Measurements from ENCODE around the gene MYO1H. TPM values are rescaled to one million over a fixed set of nuclear protein-coding genes. Genes with fewer than 3 reads are reported as not detected.

Gene MYO1H
- total RNA-seq, 2 experiments from 2014 or later, result not detected

DNA sequence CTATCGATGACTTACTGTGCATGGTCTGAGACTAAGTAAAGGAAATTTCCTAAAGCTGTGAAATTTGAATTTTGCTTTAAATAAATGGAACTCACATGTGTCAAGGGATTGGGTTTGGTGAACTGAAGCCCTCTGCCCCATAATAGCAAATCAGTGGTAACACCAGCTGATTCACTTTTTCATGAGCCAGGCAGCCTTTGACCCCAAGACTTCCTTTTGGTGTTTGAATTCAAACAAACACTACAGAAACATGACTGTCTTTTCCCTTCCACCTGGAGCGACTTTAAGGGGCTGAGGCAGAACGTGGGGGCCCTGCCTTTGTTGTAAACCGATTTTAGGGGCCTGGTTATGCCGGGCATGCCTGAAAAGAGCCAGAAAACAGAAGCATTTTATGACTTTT, 100.6 kb downstream of the MYO1H start:
- ChIA-PET POLR2A (no interaction called here), CTCF (interaction anchor here (1.0 kb wide), 1 partner anchor 20 kb away, joined by 4 read pairs; no protein-coding TSS in a partner anchor)
- peaks cover 20% of the 10 kb centered on the region for H3K36me3 Mint-ChIP-seq (ENCODE audit: low read depth)
- H3K27ac Mint-ChIP-seq, result no peak overlapping the region
- no peak for DNase-seq
- peaks cover 19% of the 10 kb centered on the region for H3K4me1 Mint-ChIP-seq
- H3K27me3 Mint-ChIP-seq, result no peaks in the 10 kb centered on the region
- no peaks in the 10 kb centered on the region for H3K9me3 Mint-ChIP-seq
- H3K4me3 Mint-ChIP-seq, result no peak overlapping the region

DNA sequence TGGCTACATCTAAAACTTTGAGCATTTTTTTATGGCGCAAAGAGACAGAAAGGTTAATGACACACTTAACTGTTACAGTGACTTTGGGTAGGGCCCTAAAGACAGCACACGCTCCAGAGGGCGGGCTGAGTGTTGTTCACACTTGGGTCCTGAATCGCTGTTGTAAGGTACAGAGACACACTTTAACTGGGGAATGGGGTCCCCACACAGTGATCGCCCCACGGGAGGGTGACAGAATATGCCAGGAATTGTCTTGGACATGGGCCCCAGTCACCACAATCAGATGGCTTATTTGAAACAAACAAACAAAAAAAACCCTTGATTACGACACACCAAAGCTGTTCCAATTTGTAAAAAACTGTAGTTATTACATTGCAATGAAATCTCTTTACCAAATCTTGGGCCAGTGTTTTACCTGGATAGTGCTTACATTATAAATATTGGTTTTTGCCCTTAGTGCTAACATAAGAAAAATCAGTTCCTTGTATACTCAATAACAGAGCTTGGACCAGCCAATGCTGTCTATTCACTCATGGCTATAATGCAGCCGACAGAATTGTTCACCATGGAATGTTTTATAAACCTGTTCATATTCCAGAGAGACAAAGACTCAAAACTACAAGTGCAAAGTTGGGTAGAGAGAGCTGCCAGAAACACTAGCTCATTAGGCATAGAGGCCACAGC, 101.1 kb downstream of the MYO1H start:
- no peak overlapping the region for H3K4me3 Mint-ChIP-seq
- H3K4me1 Mint-ChIP-seq, result peaks cover 19% of the 10 kb centered on the region
- no peaks in the 10 kb centered on the region for H3K9me3 Mint-ChIP-seq
- H3K36me3 Mint-ChIP-seq (ENCODE audit: low read depth), result peaks cover 24% of the 10 kb centered on the region
- no peak for DNase-seq
- POLR2A ChIA-PET, result interaction anchor here (1.6 kb wide), 1 partner anchor 21 kb away, joined by 3 read pairs; no protein-coding TSS in a partner anchor
- CTCF ChIA-PET, result interaction anchor here (0.6 to 3.0 kb wide), 3 partner anchors 14 to 72 kb away, joined by 3 to 13 read pairs (median 3); no protein-coding TSS in a partner anchor
- H3K27ac Mint-ChIP-seq, result no peak overlapping the region
- no peaks in the 10 kb centered on the region for H3K27me3 Mint-ChIP-seq

DNA sequence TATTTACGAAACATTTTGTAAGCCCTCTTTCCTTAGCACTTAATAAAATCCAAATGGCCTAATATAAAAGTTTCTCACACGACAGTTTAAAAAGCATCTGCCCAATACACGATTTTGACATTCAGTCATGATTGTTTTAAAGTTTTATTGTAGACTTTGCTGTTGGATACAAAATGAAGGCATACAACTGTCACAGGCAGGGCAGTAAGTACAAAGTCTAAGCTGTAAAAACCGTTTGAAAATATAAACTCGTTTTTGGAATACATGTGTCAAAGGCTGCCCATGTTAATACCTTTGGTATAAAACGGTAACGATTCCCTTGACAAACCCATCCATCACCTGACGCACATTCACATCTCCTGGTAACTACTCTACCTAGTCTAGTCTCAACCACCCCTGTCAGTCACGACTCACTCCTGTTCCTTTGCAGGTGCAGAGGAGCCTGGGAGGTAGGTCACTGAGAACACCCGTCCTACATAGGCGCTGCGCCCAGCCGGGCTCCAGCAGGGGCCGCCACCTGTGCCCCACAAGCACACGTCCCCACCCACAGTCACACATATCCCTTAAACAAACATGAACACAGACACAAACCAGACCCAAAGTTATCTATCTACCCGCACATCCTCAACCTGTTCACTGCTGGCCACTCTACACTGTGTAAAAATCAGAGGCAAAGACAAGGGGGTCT, 102.3 kb downstream of the MYO1H start:
- no peak overlapping the region for H3K4me3 Mint-ChIP-seq
- peaks cover 28% of the 10 kb centered on the region for H3K36me3 Mint-ChIP-seq (ENCODE audit: low read depth)
- H3K27ac Mint-ChIP-seq, result no peak overlapping the region
- H3K27me3 Mint-ChIP-seq, result no peaks in the 10 kb centered on the region
- peaks cover 19% of the 10 kb centered on the region for H3K4me1 Mint-ChIP-seq
- CTCF ChIA-PET, result interaction anchor here (1.4 to 3.0 kb wide), 3 partner anchors 13 to 22 kb away, joined by 3 to 13 read pairs (median 8); no protein-coding TSS in a partner anchor
- POLR2A ChIA-PET, result interaction anchor here (1.6 to 1.9 kb wide), 2 partner anchors 22 to 28 kb away, joined by 3 to 12 read pairs; partner anchors contain the start of genes KCTD10 and UBE3B
- H3K9me3 Mint-ChIP-seq, result no peaks in the 10 kb centered on the region
- DNase-seq, result no peak

DNA sequence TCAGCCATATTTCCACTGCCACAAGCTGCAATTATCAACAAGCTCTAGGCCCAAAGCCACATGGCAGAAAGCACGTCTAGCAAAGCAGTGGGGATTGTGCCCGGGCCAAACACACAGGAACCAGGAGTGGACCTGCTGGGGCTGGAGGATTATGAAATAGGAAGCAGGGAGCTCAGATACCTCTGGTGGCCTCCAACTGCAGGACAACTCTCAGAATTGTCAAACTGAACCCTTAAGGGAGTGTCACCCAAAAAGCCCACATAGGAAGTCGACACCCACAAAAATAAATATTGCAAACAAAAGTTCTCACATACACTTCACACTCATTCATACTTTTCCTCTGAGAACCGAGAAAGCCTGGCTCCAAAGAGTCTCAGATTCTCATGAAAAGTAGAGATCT, 103.3 kb downstream of the MYO1H start:
- Mint-ChIP-seq H3K27me3 (no peaks in the 10 kb centered on the region), H3K4me3 (no peak overlapping the region), H3K27ac (peak overlapping the region; percentile 61), H3K9me3 (no peaks in the 10 kb centered on the region), H3K4me1 (peaks cover 19% of the 10 kb centered on the region), H3K36me3 (ENCODE audit: low read depth) (peaks cover 33% of the 10 kb centered on the region)
- POLR2A ChIA-PET, result interaction anchor here (1.4 to 1.9 kb wide), 2 partner anchors 18 to 27 kb away, joined by 3 to 12 read pairs; partner anchors contain the start of genes KCTD10 and UBE3B
- CTCF ChIA-PET, result interaction anchor here (1.2 to 3.0 kb wide), 3 partner anchors 18 to 23 kb away, joined by 5 to 13 read pairs (median 8); no protein-coding TSS in a partner anchor
- DNase-seq, result no peak

DNA sequence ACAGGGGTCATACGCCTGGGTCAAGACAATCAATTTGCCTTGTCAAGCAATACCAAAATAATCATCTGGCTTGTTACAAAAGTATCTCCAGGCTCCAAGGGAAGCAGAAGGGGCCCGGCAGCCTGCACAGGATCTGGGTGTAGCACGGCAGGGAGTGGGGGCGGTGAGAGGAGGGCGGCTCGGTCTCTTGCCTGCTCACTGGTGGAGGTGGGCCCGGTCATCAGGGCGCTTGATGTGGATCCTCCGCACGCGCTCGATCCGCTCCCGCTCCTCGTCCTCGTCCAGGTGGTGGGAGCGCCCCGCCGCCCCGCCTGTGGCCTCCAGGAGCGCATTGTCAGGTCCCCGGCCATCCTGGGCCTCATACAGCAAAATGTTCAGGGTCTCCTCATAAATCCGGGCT, 103.7 kb downstream of the MYO1H start:
- H3K4me3 Mint-ChIP-seq, result no peak overlapping the region
- POLR2A ChIA-PET, result interaction anchor here (1.4 to 1.9 kb wide), 2 partner anchors 18 to 26 kb away, joined by 3 to 12 read pairs; partner anchors contain the start of genes KCTD10 and UBE3B
- H3K27ac Mint-ChIP-seq, result peak overlapping the region; percentile 61

DNA sequence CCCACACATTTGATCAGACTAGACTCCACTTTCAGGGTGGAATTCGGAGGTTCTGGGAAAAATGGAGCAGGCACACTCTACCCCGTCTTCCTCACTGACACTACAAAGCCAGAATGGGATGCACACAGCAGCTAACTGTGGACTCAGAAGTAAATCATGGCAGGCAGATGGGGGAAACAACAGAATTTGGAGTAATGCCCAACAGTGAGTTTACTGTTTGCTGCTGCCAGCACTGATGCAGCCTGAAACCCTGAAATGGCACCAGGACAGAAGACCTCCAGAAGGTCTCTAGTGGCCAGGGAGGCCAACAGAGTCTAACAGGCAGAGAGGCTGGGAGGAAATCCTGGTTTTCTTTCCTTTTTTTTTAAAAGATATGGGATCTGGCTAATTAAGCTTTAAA, 104.8 kb downstream of the MYO1H start:
- no peak overlapping the region for H3K4me3 Mint-ChIP-seq
- DNase-seq, result no peak
- no peaks in the 10 kb centered on the region for H3K9me3 Mint-ChIP-seq
- H3K27ac Mint-ChIP-seq, result no peak overlapping the region
- peaks cover 20% of the 10 kb centered on the region for H3K4me1 Mint-ChIP-seq
- ChIA-PET CTCF (interaction anchor here (1.5 to 2.5 kb wide), 2 partner anchors 19 to 24 kb away, joined by 3 to 10 read pairs; no protein-coding TSS in a partner anchor), POLR2A (no interaction called here)
- H3K36me3 Mint-ChIP-seq (ENCODE audit: low read depth), result peaks cover 48% of the 10 kb centered on the region
- no peaks in the 10 kb centered on the region for H3K27me3 Mint-ChIP-seq

More for the DNA sequence above, 103.7 kb downstream of the MYO1H start:
- no peaks in the 10 kb centered on the region for H3K9me3 Mint-ChIP-seq
- H3K36me3 Mint-ChIP-seq (ENCODE audit: low read depth), result peaks cover 38% of the 10 kb centered on the region
- H3K27me3 Mint-ChIP-seq, result no peaks in the 10 kb centered on the region
- DNase-seq, result no peak
- CTCF ChIA-PET, result interaction anchor here (1.2 to 3.0 kb wide), 3 partner anchors 18 to 23 kb away, joined by 5 to 13 read pairs (median 8); no protein-coding TSS in a partner anchor
- H3K4me1 Mint-ChIP-seq, result peaks cover 19% of the 10 kb centered on the region

DNA sequence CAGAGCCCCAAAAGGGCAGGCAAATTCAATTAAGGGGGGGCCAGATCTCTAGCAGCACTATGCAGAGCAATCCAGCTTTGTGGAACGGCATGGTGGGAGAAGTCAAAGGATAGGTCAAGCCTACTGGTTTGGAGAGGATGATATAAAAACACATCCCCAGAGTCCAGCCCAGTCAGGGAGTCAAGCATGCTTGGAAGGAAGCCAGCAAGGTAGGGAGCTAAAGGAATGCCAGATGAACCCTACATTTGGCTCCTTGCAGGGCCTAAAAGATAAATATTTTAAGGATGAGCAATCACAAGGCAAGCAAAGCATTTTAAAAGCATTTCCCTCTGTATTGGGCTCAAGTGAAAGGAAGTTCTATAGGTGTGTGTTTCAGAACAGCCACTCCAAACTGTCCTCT, 108.0 kb downstream of the MYO1H start:
- Mint-ChIP-seq H3K9me3 (no peaks in the 10 kb centered on the region), H3K27ac (no peak overlapping the region), H3K36me3 (ENCODE audit: low read depth) (peaks cover 51% of the 10 kb centered on the region), H3K4me3 (no peak overlapping the region), H3K4me1 (peaks cover 31% of the 10 kb centered on the region), H3K27me3 (no peaks in the 10 kb centered on the region)
- no peak for DNase-seq
- ChIA-PET POLR2A (no interaction called here), CTCF (interaction anchor here (1.5 kb wide), 1 partner anchor 23 kb away, joined by 3 read pairs; no protein-coding TSS in a partner anchor)

DNA sequence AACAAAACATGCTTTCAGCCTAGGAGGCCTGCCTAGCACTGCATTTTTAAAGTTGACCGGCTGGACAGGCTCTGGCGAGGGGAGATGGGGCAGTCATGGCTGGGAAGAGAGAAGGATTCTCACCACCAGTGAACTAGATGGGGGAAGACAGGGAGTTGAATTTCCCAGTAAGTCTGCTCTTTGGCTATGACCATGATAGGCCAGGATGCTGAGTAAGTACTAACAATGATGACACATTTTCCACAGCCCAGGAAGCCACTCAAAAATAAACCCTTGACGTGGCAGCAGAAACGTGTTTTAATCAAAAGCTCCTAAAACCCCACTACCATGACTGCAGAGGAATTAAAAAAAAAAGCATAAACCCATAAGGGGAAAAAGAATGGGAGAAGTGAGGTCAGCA, 110.4 kb downstream of the MYO1H start:
- no peak for DNase-seq
- Mint-ChIP-seq H3K36me3 (ENCODE audit: low read depth) (peaks cover 39% of the 10 kb centered on the region), H3K27ac (peak overlapping the region; percentile 77), H3K4me1 (peaks cover 41% of the 10 kb centered on the region), H3K4me3 (no peak overlapping the region), H3K9me3 (no peaks in the 10 kb centered on the region), H3K27me3 (no peaks in the 10 kb centered on the region)
- ChIA-PET CTCF (interaction anchor here (1.2 to 1.8 kb wide), 2 partner anchors 25 to 30 kb away, joined by 5 read pairs; no protein-coding TSS in a partner anchor), POLR2A (interaction anchor here (1.7 to 1.9 kb wide), 2 partner anchors 14 to 19 kb away, joined by 3 to 5 read pairs; partner anchors contain the start of genes KCTD10 and UBE3B)

DNA sequence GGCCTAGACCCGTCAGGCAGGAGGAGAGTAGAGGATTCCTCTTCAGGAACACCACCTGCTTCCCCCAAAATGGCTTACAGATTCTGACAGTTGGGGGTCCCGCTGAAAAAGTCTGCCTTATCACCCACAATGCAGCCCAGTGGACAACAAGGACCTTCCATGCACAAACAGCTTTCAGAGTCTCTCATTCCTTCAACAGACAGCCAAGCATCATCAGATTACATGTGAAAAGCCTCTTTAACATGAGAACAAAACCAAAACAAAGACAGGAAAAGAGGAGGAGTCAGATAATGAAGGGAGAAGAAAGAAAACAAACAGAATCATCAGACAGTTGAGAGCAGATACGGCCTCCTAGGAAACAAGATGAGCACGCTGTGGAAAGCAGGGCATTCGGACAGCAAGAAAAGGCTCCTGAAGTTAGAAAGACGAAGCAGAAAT, 111.1 kb downstream of the MYO1H start:
- Mint-ChIP-seq H3K36me3 (ENCODE audit: low read depth) (peaks cover 35% of the 10 kb centered on the region), H3K4me1 (peaks cover 48% of the 10 kb centered on the region), H3K27me3 (no peaks in the 10 kb centered on the region), H3K9me3 (no peaks in the 10 kb centered on the region), H3K4me3 (no peak overlapping the region), H3K27ac (peak overlapping the region; percentile 50)
- DNase-seq, result no peak
- POLR2A ChIA-PET, result interaction anchor here (1.1 to 1.9 kb wide), 2 partner anchors 19 kb away, joined by 3 to 5 read pairs; partner anchors contain the start of genes KCTD10 and UBE3B
- CTCF ChIA-PET, result interaction anchor here (1.2 to 1.8 kb wide), 2 partner anchors 26 to 31 kb away, joined by 5 read pairs; no protein-coding TSS in a partner anchor

DNA sequence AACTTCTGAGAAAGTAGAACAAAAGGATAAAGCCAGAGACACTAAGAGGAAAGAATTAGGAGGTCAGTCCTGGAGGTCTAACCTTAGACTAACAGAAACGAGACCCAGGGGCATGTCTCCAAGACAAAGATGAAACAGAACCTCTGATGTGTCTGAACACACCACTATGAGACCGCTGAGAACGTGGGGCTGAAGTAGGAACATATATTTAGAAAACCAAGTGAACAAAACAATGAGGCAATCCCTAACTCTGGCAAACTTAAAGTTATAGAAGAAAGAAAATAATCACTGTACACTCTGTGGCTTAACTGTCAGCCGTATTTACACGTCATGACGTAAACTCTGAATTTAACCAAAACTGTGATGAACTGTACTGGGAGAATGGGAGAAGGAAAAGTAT, 111.5 kb downstream of the MYO1H start:
- no peak for DNase-seq
- H3K4me1 Mint-ChIP-seq, result peaks cover 52% of the 10 kb centered on the region
- ChIA-PET POLR2A (interaction anchor here (1.1 kb wide), 1 partner anchor 18 kb away, joined by 3 read pairs; the partner anchor contains the start of genes KCTD10 and UBE3B), CTCF (no interaction called here)
- H3K36me3 Mint-ChIP-seq (ENCODE audit: low read depth), result peaks cover 32% of the 10 kb centered on the region
- no peak overlapping the region for H3K4me3 Mint-ChIP-seq
- H3K27me3 Mint-ChIP-seq, result no peaks in the 10 kb centered on the region
- peak overlapping the region; percentile 50 for H3K27ac Mint-ChIP-seq
- H3K9me3 Mint-ChIP-seq, result no peaks in the 10 kb centered on the region

DNA sequence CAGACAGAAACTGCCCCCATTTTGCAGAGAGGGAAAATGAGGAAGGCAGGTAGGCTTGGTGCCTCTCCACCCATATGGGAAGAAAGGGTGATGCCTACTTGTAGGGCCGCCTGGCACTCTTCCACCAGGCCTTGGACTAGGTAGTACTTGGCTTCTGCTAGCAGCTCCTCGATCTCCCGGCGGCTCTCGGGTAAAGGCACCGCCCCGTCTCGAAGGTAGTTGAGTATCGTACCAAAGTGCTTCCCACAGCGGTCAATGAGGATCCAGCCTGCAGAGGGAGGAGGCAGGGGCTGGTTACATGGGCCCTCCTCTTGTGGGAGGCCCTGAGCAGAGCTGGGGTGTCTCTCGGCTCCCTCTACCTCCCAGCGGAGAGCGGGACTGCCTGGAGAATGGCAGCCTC, 112.8 kb downstream of the MYO1H start:
- H3K27ac Mint-ChIP-seq, result peak overlapping the region; percentile 2
- H3K9me3 Mint-ChIP-seq, result no peaks in the 10 kb centered on the region
- H3K4me1 Mint-ChIP-seq, result peaks cover 53% of the 10 kb centered on the region
- H3K4me3 Mint-ChIP-seq, result no peak overlapping the region
- POLR2A ChIA-PET, result interaction anchor here (1.2 kb wide), 1 partner anchor 11 kb away, joined by 3 read pairs; no protein-coding TSS in a partner anchor
- DNase-seq, result no peak
- H3K27me3 Mint-ChIP-seq, result no peaks in the 10 kb centered on the region
- CTCF ChIA-PET, result interaction anchor here (1.4 kb wide), 1 partner anchor 28 kb away, joined by 3 read pairs; no protein-coding TSS in a partner anchor
- H3K36me3 Mint-ChIP-seq (ENCODE audit: low read depth), result peaks cover 32% of the 10 kb centered on the region

DNA sequence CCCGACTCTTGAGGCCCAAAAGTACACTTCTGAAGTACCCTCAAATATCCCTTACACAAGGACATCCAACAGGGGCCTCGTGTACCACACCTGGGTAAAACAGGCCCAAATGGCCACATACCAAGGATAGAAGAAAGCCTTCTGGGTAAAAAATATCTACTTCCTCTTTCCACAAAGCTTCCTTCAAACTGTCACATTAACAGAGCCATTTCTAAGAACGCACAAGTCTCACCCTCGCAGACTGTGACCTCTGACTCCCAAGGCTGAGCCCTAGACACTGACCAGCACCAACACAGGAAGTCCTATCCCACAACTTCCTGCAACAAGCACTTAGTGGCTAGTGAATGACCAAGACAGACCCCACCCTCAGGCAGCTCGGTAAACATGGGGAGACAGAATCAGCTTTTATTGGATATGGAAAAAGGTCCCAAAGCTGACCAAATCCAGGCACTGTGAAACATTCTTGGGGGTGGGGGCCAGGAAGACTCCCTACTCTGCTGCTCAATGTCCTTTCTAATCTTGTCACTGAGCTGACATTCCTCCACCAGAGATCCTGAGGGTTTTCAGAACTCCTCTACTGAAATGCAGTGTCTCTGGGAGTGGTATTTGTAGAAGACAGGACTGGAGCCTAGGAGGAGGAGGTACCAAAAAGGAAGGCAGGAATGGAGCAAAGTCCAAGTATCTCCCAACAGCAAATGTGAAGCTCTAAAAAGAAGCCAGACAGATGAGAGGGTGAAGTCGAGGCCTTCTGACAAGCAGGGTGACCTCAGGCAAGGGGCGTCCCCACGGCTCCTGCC, 113.5 kb downstream of the MYO1H start:
- no peaks in the 10 kb centered on the region for H3K27me3 Mint-ChIP-seq
- H3K9me3 Mint-ChIP-seq, result no peaks in the 10 kb centered on the region
- peaks cover 29% of the 10 kb centered on the region for H3K36me3 Mint-ChIP-seq (ENCODE audit: low read depth)
- H3K4me1 Mint-ChIP-seq, result peaks cover 53% of the 10 kb centered on the region
- peak overlapping the region; percentile 76 for H3K27ac Mint-ChIP-seq
- POLR2A ChIA-PET, result interaction anchor here (1.2 kb wide), 1 partner anchor 10 kb away, joined by 3 read pairs; no protein-coding TSS in a partner anchor
- no peak for DNase-seq
- H3K4me3 Mint-ChIP-seq, result no peak overlapping the region
- CTCF ChIA-PET, result interaction anchor here (1.4 kb wide), 1 partner anchor 28 kb away, joined by 3 read pairs; no protein-coding TSS in a partner anchor
